Subcutaneous abdominal adipose tissue (tissue), 5 donors: ENCODE measurements around the gene LINC00237.

Experiments used
- H3K27ac ChIP-seq: one replicate; pipeline ENCODE4 v1.7.0; 2013; ENCODE audit warnings: low read depth, mild to moderate bottlenecking, inconsistent platforms, low read length, moderate library complexity
- H3K27me3 ChIP-seq, 5 donors: one replicate each; pipeline ENCODE4 v1.7.0; 2013; ENCODE audit warnings: low read length in 5 of 5, inconsistent platforms in 1 of 5; ENCODE audit not compliant: control insufficient read depth in 5 of 5, insufficient read depth in 4 of 5
- H3K36me3 ChIP-seq, 5 donors: one replicate each; pipeline ENCODE4 v1.7.0; 2013; ENCODE audit warnings: low read length in 5 of 5; ENCODE audit not compliant: control insufficient read depth in 5 of 5, insufficient read depth in 5 of 5
- H3K4me1 ChIP-seq, 5 donors: one replicate each; pipeline ENCODE4 v1.7.0; 2013; ENCODE audit warnings: low read length in 5 of 5, mild to moderate bottlenecking in 3 of 5, moderate library complexity in 1 of 5; ENCODE audit not compliant: control insufficient read depth in 5 of 5, insufficient read depth in 5 of 5
- H3K4me3 ChIP-seq, 5 donors: one replicate each; pipeline ENCODE4 v1.7.0; 2013; ENCODE audit warnings: low read length in 5 of 5, low read depth in 1 of 5
- H3K9ac ChIP-seq, 5 donors: one replicate each; pipeline ENCODE4 v1.7.0; 2013; ENCODE audit warnings: low read length in 5 of 5, mild to moderate bottlenecking in 4 of 5, moderate library complexity in 3 of 5
- H3K9me3 ChIP-seq, 5 donors: one replicate each; pipeline ENCODE4 v1.7.0; 2013; ENCODE audit warnings: low read length in 5 of 5; ENCODE audit not compliant: control insufficient read depth in 5 of 5
- donor health status: healthy.
- donor health status: healthy.
- donor health status: healthy.
- donor health status: healthy.
- donor health status: healthy.

The LINC00237 gene

DNA sequence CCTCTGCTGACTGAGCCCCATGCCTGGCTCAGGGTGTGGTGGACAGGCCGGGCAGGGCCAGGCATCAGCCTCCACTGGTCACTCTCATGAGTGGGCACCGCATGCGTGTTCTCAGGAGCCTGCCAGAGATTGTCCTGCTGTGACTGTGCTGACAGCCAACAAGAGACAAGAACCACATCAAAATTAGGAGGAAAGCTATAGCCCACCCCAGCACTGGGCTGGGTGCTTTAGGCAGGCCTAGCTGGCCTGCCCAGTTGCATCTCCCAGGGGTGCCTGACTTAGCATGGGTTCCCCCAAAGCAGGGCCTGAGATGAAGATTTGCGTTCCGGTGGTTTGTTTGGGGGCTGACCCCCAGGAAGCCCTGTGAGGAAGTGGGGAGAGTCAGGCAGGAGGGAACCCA is 53.9 kb downstream of the LINC00237 start:
- no peak overlapping the region for H3K4me3 ChIP-seq
- no peak overlapping the region for H3K9ac ChIP-seq
- no peaks in the 10 kb centered on the region for H3K9me3 ChIP-seq
- no peaks in the 10 kb centered on the region for H3K36me3 ChIP-seq
- peaks cover 0 to 7% (median 2%) of the 10 kb centered on the region in 5 donors for H3K27me3 ChIP-seq
- no peak overlapping the region for H3K27ac ChIP-seq
- H3K4me1 ChIP-seq = no peaks in the 10 kb centered on the region

DNA sequence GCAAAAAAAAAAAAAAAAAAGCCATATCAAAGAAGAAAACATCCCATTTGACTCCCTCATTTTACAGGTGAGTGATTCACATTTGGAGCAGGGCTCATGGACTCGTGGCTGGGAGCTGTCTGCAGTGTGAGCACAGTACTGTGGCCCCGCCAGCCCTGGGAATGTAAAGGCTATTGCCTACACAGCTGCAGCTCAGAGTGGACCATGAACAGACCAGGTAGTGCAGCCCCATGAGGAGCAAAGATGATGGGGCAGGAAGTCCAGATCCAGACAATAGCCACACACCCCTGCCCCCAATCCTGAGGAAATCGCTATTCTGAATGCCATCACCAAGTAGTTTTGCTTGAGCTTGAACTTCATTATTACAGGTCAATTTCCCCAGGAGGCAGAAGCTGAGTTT is 55.4 kb downstream of the LINC00237 start:
- Histone ChIP-seq H3K36me3 (no peaks in the 10 kb centered on the region), H3K9me3 (no peaks in the 10 kb centered on the region), H3K4me1 (no peaks in the 10 kb centered on the region), H3K9ac (no peak overlapping the region), H3K4me3 (no peak overlapping the region), H3K27me3 (peaks cover 0 to 10% (median 6%) of the 10 kb centered on the region in 5 donors), H3K27ac (no peak overlapping the region)

DNA sequence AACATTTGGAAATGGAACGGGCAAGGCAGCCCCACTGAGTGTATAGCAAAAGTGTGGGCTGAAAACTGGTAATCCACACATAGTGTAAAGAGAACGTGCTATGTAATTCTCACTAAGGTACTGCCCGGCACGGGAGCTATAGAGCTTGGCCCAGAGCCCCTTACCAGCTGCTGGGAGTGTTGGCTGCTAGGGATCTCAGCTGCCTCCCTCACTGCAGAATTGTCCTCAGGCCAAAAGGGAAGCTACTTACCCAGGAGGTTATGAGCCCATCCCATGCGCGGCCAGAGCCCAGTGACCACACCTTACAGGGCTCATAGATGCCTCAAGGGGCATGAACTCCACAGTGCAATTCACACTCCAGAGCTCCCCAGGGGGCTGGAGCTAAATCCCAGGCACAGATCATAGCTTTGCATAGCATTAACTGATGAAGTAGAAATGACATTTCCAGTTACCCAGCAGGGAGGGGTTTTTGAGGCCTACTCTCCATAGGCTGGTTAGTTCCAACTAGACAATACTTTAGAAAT is 56.8 kb downstream of the LINC00237 start:
- Histone ChIP-seq H3K27me3 (peaks cover 0 to 10% (median 6%) of the 10 kb centered on the region in 5 donors), H3K4me3 (no peak overlapping the region), H3K36me3 (no peaks in the 10 kb centered on the region), H3K27ac (no peak overlapping the region), H3K9ac (no peak overlapping the region), H3K9me3 (no peaks in the 10 kb centered on the region), H3K4me1 (no peaks in the 10 kb centered on the region)

DNA sequence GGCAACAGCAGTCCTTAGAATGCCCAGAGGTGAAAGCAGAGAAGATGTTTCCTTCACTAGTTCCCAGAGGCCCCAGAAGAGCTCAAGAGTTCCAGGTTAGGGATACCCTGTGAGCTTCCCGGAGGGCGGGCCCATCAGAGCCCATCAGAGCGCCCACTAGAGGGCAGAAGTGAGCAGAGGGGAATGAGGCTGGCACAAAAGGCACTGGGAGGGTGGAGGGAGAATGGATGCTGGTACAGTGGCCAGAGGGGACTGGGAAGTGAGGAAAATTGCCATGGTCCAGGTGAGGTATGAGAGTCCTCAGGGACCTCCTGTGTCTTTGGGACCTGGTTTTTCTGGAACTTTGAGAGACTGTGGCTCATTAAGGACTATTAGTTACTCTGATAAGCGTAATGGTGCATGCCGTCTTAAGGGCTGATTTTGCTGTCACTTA is 57.3 kb downstream of the LINC00237 start:
- Histone ChIP-seq H3K36me3 (no peaks in the 10 kb centered on the region), H3K27ac (no peak overlapping the region), H3K9me3 (no peaks in the 10 kb centered on the region), H3K27me3 (peaks cover 0 to 10% (median 5%) of the 10 kb centered on the region in 5 donors), H3K9ac (no peak overlapping the region), H3K4me3 (no peak overlapping the region), H3K4me1 (no peaks in the 10 kb centered on the region)

DNA sequence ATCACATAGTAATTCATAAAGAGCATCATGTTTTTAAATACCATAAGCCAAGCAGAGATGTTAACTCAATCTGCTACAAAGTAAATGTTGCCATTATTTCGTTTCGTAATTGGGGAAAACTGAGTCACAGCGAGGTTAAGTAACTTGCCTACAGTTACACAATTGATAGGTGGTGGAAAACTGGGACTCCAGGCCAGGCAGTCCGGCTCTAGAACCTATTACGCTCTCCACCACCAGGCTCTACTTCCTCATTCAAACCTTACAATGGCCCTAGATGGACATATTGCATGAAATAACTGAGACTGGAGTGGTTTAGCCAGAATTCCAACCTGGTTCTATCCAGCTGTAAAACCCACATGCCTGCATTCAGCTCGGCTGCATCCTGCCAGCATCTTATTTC is 58.2 kb downstream of the LINC00237 start:
- Histone ChIP-seq H3K36me3 (no peaks in the 10 kb centered on the region), H3K27me3 (peaks cover 0 to 10% (median 2%) of the 10 kb centered on the region in 5 donors), H3K27ac (no peak overlapping the region), H3K9me3 (no peaks in the 10 kb centered on the region), H3K4me3 (no peak overlapping the region), H3K9ac (no peak overlapping the region), H3K4me1 (no peaks in the 10 kb centered on the region)

DNA sequence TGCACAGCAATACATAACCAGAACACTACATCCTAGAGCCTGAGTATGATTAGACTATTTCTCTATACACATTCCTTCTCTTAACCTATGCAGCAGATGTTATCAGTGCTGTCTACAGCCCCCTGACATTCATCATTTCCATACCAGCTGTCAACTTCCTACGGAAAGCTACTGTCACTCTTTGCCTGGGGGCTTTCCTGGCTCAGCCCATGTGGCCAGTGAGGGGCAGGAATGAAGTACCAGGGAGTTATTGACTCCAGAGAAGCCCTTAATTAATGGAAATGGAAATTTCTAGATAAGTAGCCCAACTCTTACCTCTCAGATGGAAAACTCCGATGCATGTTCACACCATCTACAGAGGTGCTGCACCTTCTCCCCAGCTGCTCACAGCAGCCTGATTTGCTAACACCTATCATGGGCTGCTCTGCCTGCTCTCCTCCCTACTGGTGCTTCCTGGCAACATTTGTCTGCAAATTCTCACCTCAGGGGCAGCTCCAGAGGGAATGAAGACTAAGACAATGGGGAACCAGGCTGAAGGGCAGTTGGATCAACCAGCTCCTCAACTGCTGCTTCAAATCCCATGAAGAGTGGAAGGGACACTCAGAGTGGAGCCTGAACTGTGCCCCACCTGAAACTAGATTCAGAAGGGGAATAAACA is 59.6 kb downstream of the LINC00237 start:
- no peak overlapping the region for H3K9ac ChIP-seq
- H3K4me1 ChIP-seq = no peaks in the 10 kb centered on the region
- peaks cover 0 to 10% (median 0%) of the 10 kb centered on the region in 5 donors for H3K27me3 ChIP-seq

More for the DNA sequence above, 59.6 kb downstream of the LINC00237 start:
- H3K4me3 ChIP-seq = no peak overlapping the region
- no peak overlapping the region for H3K27ac ChIP-seq
- no peaks in the 10 kb centered on the region for H3K36me3 ChIP-seq
- peaks cover 0 to 1% (median 0%) of the 10 kb centered on the region in 5 donors for H3K9me3 ChIP-seq
